Stimulated activated CD8-positive, alpha-beta memory T cell treated with anti-CD3 and anti-CD28 coated beads, Interleukin-7, amount 100 ng/mL, for 4 hours (primary cell): ENCODE data around the gene CSF3R.
"Not testable (repeated sequence)": the region's sequence is repeated elsewhere in the genome, so short reads cannot be mapped to it uniquely, and the experiment has no call there.

ENCODE experiments used
- DNase-seq, 2 donors: peaks; one replicate each; pipeline ENCODE4 v3.0.0-alpha.2; 2020; ENCODE audit warnings: low read depth in 2 of 2

The CSF3R gene

GRCh38 chr1:36481771-36482723 is 666 bp downstream of the CSF3R start:
- DNase-seq, result no peak

- no peak for DNase-seq
Measured at GRCh38 chr1:36481091-36481490, 1.6 kb downstream of the CSF3R start.

- DNase-seq, result no peak
Measured at GRCh38 chr1:36480161-36480560, 2.6 kb downstream of the CSF3R start.

GRCh38 chr1:36479505-36480051 is 3.1 kb downstream of the CSF3R start:
- no peak for DNase-seq

GRCh38 chr1:36477615-36478014 is 5.1 kb downstream of the CSF3R start:
- DNase-seq, result not testable (repeated sequence)

- DNase-seq, result no peak
Measured at GRCh38 chr1:36476945-36477344, 5.8 kb downstream of the CSF3R start.

GRCh38 chr1:36475910-36476604 is 6.7 kb downstream of the CSF3R start:
- no peak for DNase-seq

GRCh38 chr1:36475341-36475740 is 7.4 kb downstream of the CSF3R start:
- DNase-seq, result no peak

- DNase-seq, result no peak
Measured at GRCh38 chr1:36472656-36473055, 10.1 kb downstream of the CSF3R start.

- DNase-seq, result no peak
Measured at GRCh38 chr1:36471830-36472641, 10.7 kb downstream of the CSF3R start.

- DNase-seq, result no peak
Measured at GRCh38 chr1:36469163-36469562, 13.6 kb downstream of the CSF3R start.

- DNase-seq, result no peak
Measured at GRCh38 chr1:36467700-36468455, 14.8 kb downstream of the CSF3R start.

GRCh38 chr1:36467027-36467410 is 15.7 kb downstream of the CSF3R start:
- DNase-seq, result no peak

- DNase-seq, result no peak
Measured at GRCh38 chr1:36466370-36467026, 16.2 kb downstream of the CSF3R start.

GRCh38 chr1:36465731-36466369 is 16.9 kb downstream of the CSF3R start:
- DNase-seq, result no peak

GRCh38 chr1:36464605-36465393 is 17.9 kb downstream of the CSF3R start:
- DNase-seq, result peak in 1 of 2 donors; percentile 10

GRCh38 chr1:36463803-36464604 is 18.7 kb downstream of the CSF3R start, which contains the start of gene MRPS15:
TSS of gene MRPS15 (minus strand) at chr1:36464384. CDS start at chr1:36464275, 109 bp downstream.
- peak; percentile 93 to 94 for DNase-seq

GRCh38 chr1:36463463-36463802 is 19.3 kb downstream of the CSF3R start:
- DNase-seq, result no peak
